ENCODE measurements around the gene THAP4.

Gene THAP4

DNA sequence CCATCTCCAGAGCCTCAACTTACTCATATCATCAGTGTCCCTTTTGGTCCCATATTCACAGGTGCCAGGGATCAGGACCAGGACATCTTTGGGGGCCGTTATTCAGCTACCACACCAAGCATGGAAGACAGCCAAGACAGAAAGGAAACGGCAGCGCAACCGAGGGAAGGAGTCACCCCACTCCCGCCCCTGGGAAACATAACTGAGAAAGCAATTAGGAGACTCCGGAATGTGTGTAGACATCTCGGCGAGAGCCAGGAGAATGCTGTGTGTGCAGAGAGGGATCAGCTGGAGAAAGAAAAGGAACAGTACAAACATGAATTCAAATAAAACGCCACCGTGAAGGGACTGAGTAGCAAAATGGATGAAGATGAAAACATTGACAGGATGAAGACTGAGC is 91.9 kb downstream of the THAP4 start:
- DNase-seq: no peak

DNA sequence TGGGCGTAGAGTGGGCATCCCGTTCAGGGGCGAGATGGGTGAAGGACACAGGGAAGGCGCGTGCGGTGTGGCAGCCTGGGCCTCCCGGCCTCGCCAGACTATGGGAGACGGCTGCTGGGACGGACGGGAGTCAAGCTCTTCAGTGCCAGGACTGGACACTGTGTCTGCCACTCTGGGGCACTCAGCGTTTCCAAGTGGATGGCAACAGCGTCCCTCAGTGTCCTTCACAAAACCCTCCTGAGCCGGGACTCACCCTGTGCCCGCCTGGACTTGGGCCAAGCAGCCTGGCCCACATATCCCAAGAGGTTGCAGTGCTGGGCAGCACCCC is 94.7 kb downstream of the THAP4 start:
- no peak for DNase-seq

DNA sequence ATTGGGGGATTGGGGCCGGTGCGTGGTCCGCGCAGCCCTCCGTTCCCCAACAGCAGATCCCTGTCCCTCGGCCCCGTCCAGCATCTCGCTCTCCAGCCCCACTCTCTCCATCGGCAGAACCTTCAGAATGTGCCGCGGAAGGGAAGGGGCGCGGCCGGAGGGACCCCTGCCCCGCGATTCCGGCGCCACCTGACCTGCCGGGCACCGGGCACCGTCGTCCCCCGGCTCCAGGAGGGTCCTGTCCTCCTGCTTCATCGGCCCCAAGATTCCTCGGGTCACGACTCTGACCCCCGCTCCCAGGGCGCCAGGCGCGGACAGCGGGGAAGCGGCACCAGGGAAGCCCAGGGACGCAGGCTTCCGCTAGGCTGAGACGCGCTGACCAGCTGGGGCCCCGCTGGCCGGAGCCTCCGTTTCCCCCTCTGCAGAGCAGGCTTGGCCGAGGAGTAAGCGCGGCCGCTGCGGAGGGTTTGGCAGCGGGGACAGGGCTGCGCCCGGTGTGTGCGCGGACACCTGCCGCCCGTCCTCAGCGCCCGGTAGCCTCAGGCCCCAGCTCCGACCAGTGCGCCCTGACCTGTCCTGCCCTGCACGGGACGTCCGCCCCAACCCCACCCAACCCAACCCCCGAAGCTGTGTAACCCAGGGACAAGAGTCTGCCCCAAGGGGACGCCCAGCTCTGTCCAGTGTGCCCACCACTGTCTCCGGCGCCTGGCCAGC is 95.2 kb downstream of the THAP4 start:
- DNase-seq: no peak

DNA sequence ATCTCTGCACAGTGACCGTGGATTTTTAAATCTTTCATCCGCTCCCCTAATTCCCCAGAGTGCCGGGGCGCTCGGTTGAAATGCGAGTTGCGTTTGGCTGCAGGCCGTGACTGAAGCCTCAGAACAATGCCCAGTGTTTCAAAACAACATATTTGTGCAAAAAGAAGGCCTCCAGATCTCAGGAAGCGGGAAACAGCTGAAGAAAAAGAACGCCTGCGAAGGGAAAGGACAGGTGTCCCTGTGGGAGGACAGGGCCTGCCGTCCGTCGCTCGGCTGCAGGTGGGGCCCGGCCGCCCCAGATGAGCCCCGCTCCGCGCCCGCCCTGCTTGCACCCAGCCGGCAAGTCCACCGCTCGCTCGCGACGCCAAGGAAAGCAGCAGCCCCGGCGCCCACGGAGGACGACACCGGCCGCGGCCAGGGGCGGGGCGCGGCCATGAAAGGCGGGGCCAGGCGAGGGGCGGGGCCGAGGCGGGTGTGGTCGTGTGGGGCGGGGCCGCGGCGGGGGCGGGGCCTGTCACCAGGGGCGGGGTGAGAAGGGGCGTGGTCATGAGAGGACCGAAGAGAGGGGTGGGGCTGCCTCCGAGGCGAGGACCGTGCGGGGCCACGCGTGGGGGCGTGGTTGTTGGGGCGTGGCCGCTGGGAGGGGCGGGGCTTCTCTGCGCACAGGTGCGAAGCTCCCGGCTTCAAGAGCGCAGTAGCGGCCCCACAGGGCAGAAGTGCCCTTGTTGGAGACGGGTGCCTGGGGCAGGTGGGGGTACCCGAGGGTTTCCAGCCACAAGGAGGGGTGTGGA is 96.0 kb downstream of the THAP4 start:
- peak; percentile 25 for DNase-seq

DNA sequence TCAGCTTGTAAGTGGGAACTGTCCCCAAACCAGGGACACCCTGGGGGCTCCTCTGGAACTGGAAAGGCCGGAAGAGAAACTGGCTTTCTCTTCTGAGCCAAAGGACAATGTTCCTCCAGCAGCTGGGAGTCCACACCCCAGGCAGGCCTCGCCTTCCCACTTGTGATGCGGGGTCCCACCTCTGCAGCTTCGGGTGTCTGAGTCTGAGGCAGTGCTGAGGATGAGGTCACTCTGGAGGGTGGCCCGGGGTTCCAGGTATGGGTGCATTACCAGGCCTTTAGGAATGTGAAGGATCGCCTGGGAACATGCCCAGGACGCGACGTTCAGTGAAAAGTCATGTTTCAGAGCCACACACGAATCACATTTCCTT is 96.6 kb downstream of the THAP4 start:
- DNase-seq: no peak

DNA sequence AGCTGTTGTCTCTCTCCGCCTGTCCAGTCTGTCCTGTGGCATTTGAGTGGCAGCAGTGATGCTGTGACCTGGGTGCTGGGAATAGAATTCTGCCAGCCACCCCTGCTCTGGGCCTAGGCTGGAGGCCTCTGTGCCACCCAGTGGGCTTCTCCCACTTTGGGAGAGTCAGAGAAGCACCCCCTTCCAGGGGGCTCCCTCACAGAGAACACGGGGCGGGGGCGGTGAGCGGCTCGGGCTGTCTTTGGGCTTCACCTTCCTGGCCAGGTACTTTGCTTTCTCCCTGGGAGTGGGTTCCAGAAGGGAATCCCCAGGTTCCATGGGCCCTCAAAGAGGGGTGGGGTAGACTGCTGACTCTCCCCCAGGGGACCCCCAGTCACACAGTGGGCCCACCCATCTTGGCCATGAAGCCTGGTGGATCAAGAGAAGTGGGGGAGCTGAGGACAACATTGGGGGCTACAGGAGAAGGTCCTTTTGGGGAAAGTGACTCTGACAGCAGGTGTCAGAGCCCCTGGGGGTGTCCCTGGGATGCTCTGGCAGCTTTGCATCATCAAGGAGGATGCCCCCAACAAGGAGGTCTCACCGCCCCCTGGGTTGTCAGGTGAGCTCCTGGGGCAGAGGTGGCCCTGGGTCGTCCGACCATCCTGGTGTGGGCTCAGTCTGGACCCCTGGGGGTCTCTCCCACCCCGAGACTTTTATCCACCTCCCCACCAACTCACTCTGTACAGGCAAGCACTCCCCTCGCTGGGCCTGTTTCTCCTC is 97.2 kb downstream of the THAP4 start:
- DNase-seq: no peak

DNA sequence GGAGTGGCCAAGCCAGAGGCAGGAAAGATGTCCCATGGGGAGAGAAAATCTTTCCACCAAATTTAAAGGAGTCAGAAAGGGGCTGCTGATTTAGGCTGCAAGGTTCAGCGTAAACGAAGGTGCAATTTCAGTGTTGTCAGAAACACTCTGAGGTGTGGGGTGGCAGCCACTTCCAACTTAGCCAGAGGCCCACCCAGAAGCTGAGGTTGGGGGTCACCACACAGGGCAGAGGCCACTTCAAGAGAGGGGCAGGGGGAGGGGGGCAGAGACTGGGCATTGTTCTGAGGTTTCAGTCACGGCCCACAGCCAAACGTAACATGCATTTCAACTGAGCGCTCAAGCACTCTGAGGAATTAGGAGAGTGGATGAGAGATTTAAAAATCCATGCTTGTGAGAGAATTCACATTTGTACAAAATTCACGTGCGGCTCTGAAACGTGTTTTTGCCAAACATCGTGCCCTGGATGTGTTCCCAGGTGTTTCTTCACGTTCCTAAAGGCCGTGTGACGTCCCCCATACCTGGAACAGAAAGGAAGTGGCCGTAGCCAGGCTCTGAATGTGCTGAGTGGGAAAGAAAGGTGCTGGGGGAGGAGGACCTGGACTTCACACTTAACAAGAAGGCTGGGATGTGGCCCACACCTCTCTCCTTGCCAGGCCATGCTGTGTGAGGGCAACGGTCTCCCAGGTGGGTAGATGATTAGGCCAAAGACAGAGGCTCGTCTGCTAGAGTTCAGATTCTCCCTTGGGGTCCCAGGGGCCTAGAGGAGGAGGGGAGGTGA is 97.9 kb downstream of the THAP4 start:
- DNase-seq: no peak

DNA sequence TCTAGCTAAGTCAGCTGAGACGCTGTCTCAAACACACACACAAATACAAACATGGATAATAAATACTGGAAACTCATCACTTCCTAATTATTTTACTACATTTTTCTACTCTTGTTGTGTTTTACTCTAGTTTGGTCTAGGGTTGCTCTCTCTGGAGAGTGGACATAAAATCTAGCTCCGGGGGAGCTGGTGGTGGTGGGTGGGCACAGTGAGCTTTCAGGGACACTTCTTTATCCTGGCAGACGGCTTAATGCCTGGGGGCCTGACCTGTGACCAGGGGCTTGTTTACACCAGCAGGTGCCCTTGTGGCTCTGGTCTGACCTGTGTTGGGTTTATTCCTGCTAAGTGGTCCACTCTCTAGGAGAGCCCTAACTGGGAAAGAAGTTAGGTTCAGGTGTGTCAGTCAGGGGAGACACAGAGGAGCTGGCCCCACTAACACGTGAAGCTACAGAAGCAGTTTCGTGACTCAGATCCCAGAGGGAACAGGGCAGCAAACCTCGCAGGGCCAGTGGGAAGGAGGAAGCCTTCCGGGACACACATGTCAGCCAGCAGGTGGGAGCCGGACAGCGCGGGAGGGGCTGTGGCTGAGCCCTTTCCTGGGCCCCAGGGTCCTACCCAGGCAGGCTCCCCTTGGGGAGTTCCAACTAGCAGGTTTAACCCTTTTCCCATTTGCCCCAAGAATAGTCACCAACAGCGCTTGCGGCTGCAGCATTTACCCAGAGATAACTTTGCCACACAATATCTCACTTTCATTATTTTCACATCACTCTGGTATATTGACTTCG is 100.9 kb downstream of the THAP4 start:
- no peak for DNase-seq

DNA sequence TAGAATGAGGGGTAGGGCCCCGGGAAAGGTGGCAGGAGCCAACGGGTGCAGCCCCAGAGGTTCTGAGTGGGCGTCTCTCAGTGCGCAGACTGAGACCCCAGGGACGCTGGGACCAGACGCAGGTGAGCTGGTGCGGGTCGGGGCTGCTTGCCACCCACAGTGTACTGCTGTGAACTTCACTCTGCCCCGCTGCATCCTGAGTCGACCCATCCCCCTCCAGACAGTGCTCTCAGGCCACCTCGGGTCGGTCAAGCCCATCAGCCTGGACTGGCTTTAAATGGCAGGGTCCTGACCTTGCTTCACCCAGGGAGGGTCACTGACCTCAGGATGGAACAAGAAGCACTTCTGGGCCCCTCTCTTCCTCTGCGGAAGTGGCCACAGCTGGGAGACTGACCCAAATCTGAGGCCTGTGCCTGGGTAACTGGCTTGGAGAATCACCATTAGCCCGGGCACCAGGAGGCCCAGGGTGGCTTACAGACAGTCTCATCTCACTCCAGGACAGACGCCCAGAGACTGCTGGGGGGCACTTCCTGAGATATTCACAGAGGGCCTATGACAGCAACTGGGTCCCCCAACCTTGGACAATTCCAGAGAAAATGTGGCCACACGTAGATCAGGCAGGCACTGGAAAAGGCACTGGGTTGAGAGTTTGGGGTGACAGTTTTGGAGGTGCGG is 102.1 kb downstream of the THAP4 start:
- no peak for DNase-seq
